ENCODE measurements around the gene CTR9. TPM values are rescaled to one million over a fixed set of nuclear protein-coding genes. Genes with fewer than 3 reads are reported as not detected.

The CTR9 gene
- total and polyA plus RNA-seq, 2 experiments from 2014 or later: 23.2 to 35.9 TPM

DNA sequence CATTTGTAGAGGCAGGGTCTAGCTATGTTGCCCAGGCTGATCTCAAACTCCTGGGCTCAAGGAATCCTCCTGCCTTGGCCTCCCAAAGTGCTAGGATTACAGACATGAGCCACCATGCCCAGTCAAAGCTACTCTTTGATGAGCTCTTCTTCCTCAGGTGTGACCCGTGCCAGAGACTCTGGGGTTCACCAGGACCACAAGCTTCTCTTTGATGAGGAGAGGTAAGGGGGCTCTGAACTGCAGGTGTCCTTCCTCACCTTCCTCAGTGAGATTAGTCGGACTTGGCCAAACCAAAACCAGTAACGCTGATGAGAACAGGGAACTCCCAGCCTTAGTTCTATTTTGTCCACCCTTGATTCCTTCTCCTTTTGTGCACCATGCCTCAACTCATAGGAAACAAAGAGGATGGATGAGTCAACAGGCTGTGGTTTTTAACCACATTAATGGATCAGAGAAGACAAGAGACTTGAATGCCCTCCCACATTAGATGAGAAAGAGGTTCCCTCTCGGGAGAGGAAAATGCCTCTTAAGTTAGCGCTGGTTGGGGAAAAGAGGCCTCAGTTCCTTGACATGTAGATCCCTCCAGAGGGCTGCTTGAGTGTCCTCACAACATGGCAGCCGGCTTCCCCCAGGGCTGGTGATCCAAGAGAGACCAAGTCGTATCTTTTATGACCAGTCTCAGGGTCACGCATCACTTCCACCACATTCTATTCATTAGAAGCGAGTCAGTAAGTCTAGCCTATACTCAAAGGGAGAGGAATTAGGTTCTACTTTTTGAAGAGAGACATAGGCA, 25.7 kb upstream of the CTR9 start:
- no peaks in the 10 kb centered on the region for H3K27me3 ChIP-seq
- no peak for TF ChIP-seq CTCF (IDR thresholded peaks at IDR 0.05; ENCODE audit: low read depth, low read length)
- no peaks in the 10 kb centered on the region for H3K9me3 ChIP-seq (ENCODE audit: low read depth)
- H3K27ac ChIP-seq: no peak overlapping the region
- H3K4me1 ChIP-seq (ENCODE audit: low read depth): no peaks in the 10 kb centered on the region
- no peaks in the 10 kb centered on the region for H3K36me3 ChIP-seq
- no peak overlapping the region for H3K4me3 ChIP-seq
- DNase-seq (ENCODE audit: low read depth in 1 of 2, low spot score in 1 of 2): peak in 1 of 2 donors; percentile 80

DNA sequence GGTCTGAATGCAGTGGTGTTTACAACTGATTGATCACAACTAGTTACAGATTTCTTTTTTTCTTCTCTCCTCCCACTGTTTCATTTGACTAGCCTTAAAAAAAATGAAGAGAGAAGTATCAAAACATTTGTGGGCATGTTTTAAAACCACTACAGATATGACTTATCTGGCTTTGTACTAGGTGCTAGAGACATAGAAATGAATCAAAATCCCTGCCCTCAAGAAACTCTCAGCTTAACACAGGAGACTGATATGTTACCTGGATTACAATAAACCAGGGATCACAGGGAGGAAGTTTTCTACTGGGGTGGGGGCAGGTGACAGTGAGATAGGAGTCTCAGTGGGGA, 25.2 kb upstream of the CTR9 start:
- Histone ChIP-seq H3K4me1 (ENCODE audit: low read depth) (no peaks in the 10 kb centered on the region), H3K9me3 (ENCODE audit: low read depth) (no peaks in the 10 kb centered on the region), H3K27me3 (no peaks in the 10 kb centered on the region), H3K36me3 (no peaks in the 10 kb centered on the region), H3K27ac (no peak overlapping the region), H3K4me3 (no peak overlapping the region)
- TF ChIP-seq CTCF (IDR thresholded peaks at IDR 0.05; ENCODE audit: low read depth, low read length): no peak
- no peak for DNase-seq (ENCODE audit: low read depth in 1 of 2, low spot score in 1 of 2)

DNA sequence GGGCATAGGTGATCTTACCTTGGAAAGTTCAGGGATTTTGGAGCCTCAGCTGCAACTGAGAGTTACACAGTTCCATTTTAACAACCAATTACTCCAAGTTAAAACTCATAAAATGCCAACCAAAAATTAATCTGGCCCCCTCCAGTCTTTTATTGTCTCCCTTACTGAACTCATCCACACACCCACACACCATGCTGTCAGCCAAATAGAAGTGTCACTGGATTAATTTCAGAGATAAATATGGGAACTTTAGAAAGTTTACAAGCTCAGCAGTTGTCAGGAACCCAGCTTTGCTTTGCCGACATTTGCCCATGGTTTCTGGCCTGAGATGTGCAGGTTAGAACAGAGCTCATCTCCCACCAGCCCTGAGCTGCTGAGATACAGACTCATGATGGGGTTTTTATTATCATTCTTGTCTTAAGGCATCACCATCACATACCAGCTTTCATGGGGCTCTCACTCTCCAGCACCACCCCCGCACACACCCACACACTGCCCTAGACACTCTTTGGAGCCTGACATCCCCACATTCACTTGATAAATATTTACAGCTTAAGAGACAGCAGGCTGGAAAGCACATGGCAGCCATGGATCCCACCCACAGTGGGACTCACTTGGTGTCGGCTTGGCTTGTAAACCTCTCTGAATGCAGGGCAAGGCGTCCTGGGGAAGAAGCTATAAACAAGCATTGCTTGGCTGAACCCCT, 23.7 kb upstream of the CTR9 start:
- DNase-seq (ENCODE audit: low read depth in 1 of 2, low spot score in 1 of 2): peak in 1 of 2 donors; percentile 7
- H3K36me3 ChIP-seq: no peaks in the 10 kb centered on the region
- H3K4me3 ChIP-seq: no peak overlapping the region
- no peak overlapping the region for H3K27ac ChIP-seq
- H3K9me3 ChIP-seq (ENCODE audit: low read depth): no peaks in the 10 kb centered on the region
- no peaks in the 10 kb centered on the region for H3K4me1 ChIP-seq (ENCODE audit: low read depth)
- no peak for TF ChIP-seq CTCF (IDR thresholded peaks at IDR 0.05; ENCODE audit: low read depth, low read length)
- no peaks in the 10 kb centered on the region for H3K27me3 ChIP-seq

DNA sequence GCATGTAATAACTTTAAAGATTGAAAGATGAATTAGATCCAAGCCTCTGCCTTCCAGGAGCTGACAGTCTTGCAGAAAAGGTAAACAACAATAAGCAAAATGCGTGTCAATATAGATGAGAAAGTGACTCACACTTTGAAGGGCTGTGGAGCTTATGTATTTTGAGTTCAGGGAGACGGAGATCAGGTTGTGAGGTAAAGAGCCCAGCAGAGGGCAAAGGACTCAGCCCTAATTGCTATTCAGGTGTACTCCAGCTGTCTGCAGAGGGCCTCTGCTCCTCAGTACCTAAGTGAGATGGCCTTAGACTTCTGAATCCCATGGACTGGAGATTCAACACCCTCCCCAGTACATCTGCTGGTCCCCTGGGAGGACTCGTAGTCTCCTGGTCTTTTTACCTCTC, 22.9 kb upstream of the CTR9 start:
- H3K9me3 ChIP-seq (ENCODE audit: low read depth): no peaks in the 10 kb centered on the region
- H3K27me3 ChIP-seq: no peaks in the 10 kb centered on the region
- no peak overlapping the region for H3K27ac ChIP-seq
- no peaks in the 10 kb centered on the region for H3K4me1 ChIP-seq (ENCODE audit: low read depth)
- no peak for TF ChIP-seq CTCF (IDR thresholded peaks at IDR 0.05; ENCODE audit: low read depth, low read length)
- no peak overlapping the region for H3K4me3 ChIP-seq
- H3K36me3 ChIP-seq: no peaks in the 10 kb centered on the region
- DNase-seq (ENCODE audit: low read depth in 1 of 2, low spot score in 1 of 2): no peak

GRCh38 chr11:10728789-10729472, 22.1 kb upstream of the CTR9 start:
- no peak for TF ChIP-seq CTCF (IDR thresholded peaks at IDR 0.05; ENCODE audit: low read depth, low read length)
- Histone ChIP-seq H3K27ac (no peak overlapping the region), H3K4me1 (ENCODE audit: low read depth) (no peaks in the 10 kb centered on the region), H3K9me3 (ENCODE audit: low read depth) (no peaks in the 10 kb centered on the region), H3K27me3 (no peaks in the 10 kb centered on the region), H3K36me3 (no peaks in the 10 kb centered on the region), H3K4me3 (peak overlapping the region; percentile 43)
- peak; percentile 29 to 70 for DNase-seq (ENCODE audit: low read depth in 1 of 2, low spot score in 1 of 2)

Measured in cardiac muscle cell (in vitro differentiated cells and primary cell).